ENCODE measurements around the gene RPAP2.
"Not testable (repeated sequence)": the region's sequence is repeated elsewhere in the genome, so short reads cannot be mapped to it uniquely, and the experiment has no call there.

The RPAP2 gene

GRCh38 chr1:92393966-92394365 is 95.1 kb downstream of the RPAP2 start:
- H3K4me3 Mint-ChIP-seq, ATAC-seq, H3K27me3 Mint-ChIP-seq, H3K27ac Mint-ChIP-seq: not testable (repeated sequence)
- Mint-ChIP-seq H3K4me1 (peaks cover 16% of the 10 kb centered on the region), H3K36me3 (peaks cover 26% of the 10 kb centered on the region), H3K9me3 (peaks cover 37% of the 10 kb centered on the region)

- Mint-ChIP-seq H3K9me3 (peaks cover 10% of the 10 kb centered on the region), H3K36me3 (peaks cover 4% of the 10 kb centered on the region), H3K27ac (peak overlapping the region; percentile 79), H3K4me3 (no peak overlapping the region), H3K4me1 (peaks cover 26% of the 10 kb centered on the region), H3K27me3 (no peaks in the 10 kb centered on the region)
- peak; percentile 25 for ATAC-seq
Observed at GRCh38 chr1:92398519-92398918, 99.7 kb downstream of the RPAP2 start.

- H3K27me3 Mint-ChIP-seq: no peaks in the 10 kb centered on the region
- H3K36me3 Mint-ChIP-seq: peaks cover 8% of the 10 kb centered on the region
- H3K9me3 Mint-ChIP-seq: peaks cover 11% of the 10 kb centered on the region
- peak overlapping the region; percentile 79 for H3K27ac Mint-ChIP-seq
- peak; percentile 93 for ATAC-seq
- H3K4me1 Mint-ChIP-seq: peaks cover 26% of the 10 kb centered on the region
- H3K4me3 Mint-ChIP-seq: no peak overlapping the region
Observed at GRCh38 chr1:92399076-92399475, 100.2 kb downstream of the RPAP2 start.

- H3K4me3 Mint-ChIP-seq: no peak overlapping the region
Observed at GRCh38 chr1:92404661-92405060, 105.8 kb downstream of the RPAP2 start.

GRCh38 chr1:92408825-92409224 is 110.0 kb downstream of the RPAP2 start:
- Mint-ChIP-seq H3K4me3 (no peak overlapping the region), H3K4me1 (no peaks in the 10 kb centered on the region), H3K27ac (no peak overlapping the region), H3K36me3 (peaks cover 5% of the 10 kb centered on the region), H3K9me3 (peaks cover 4% of the 10 kb centered on the region), H3K27me3 (no peaks in the 10 kb centered on the region)
- no peak for ATAC-seq

More at GRCh38 chr1:92404661-92405060, 105.8 kb downstream of the RPAP2 start:
- H3K36me3 Mint-ChIP-seq: peaks cover 6% of the 10 kb centered on the region
- no peaks in the 10 kb centered on the region for H3K27me3 Mint-ChIP-seq
- no peak overlapping the region for H3K27ac Mint-ChIP-seq
- ATAC-seq: no peak
- H3K9me3 Mint-ChIP-seq: peaks cover 13% of the 10 kb centered on the region
- H3K4me1 Mint-ChIP-seq: peaks cover 3% of the 10 kb centered on the region

GRCh38 chr1:92409946-92410549 is 111.2 kb downstream of the RPAP2 start:
- Mint-ChIP-seq H3K9me3 (no peaks in the 10 kb centered on the region), H3K27me3 (no peaks in the 10 kb centered on the region), H3K36me3 (no peaks in the 10 kb centered on the region), H3K4me3 (no peak overlapping the region), H3K4me1 (no peaks in the 10 kb centered on the region), H3K27ac (no peak overlapping the region)
- no peak for ATAC-seq

- Mint-ChIP-seq H3K27me3 (no peaks in the 10 kb centered on the region), H3K4me1 (no peaks in the 10 kb centered on the region), H3K9me3 (no peaks in the 10 kb centered on the region), H3K27ac (no peak overlapping the region), H3K4me3 (no peak overlapping the region), H3K36me3 (no peaks in the 10 kb centered on the region)
- ATAC-seq: no peak
Observed at GRCh38 chr1:92410706-92411105, 111.8 kb downstream of the RPAP2 start.

- no peak overlapping the region for H3K27ac Mint-ChIP-seq
- no peaks in the 10 kb centered on the region for H3K27me3 Mint-ChIP-seq
- no peak overlapping the region for H3K4me3 Mint-ChIP-seq
- H3K9me3 Mint-ChIP-seq: no peaks in the 10 kb centered on the region
- ATAC-seq: no peak
- H3K36me3 Mint-ChIP-seq: no peaks in the 10 kb centered on the region
- H3K4me1 Mint-ChIP-seq: no peaks in the 10 kb centered on the region
Observed at GRCh38 chr1:92411511-92411910, 112.7 kb downstream of the RPAP2 start.

- H3K27me3 Mint-ChIP-seq: no peaks in the 10 kb centered on the region
- H3K27ac Mint-ChIP-seq: no peak overlapping the region
- no peaks in the 10 kb centered on the region for H3K9me3 Mint-ChIP-seq
- no peak for ATAC-seq
- H3K36me3 Mint-ChIP-seq: no peaks in the 10 kb centered on the region
- H3K4me1 Mint-ChIP-seq: no peaks in the 10 kb centered on the region
- H3K4me3 Mint-ChIP-seq: no peak overlapping the region
Observed at GRCh38 chr1:92419642-92420041, 120.8 kb downstream of the RPAP2 start.

GRCh38 chr1:92424381-92424780 is 125.5 kb downstream of the RPAP2 start:
- Mint-ChIP-seq H3K27ac (no peak overlapping the region), H3K4me3 (no peak overlapping the region), H3K36me3 (no peaks in the 10 kb centered on the region), H3K27me3 (no peaks in the 10 kb centered on the region), H3K4me1 (no peaks in the 10 kb centered on the region), H3K9me3 (peaks cover 3% of the 10 kb centered on the region)
- ATAC-seq: no peak

- Mint-ChIP-seq H3K27me3 (no peaks in the 10 kb centered on the region), H3K9me3 (peaks cover 3% of the 10 kb centered on the region), H3K36me3 (no peaks in the 10 kb centered on the region), H3K4me3 (no peak overlapping the region), H3K4me1 (no peaks in the 10 kb centered on the region), H3K27ac (no peak overlapping the region)
- no peak for ATAC-seq
Observed at GRCh38 chr1:92425617-92426016, 126.8 kb downstream of the RPAP2 start.

- no peaks in the 10 kb centered on the region for H3K4me1 Mint-ChIP-seq
- no peak overlapping the region for H3K27ac Mint-ChIP-seq
- no peak overlapping the region for H3K4me3 Mint-ChIP-seq
- H3K27me3 Mint-ChIP-seq: no peaks in the 10 kb centered on the region
- ATAC-seq: no peak
- peaks cover 10% of the 10 kb centered on the region for H3K9me3 Mint-ChIP-seq
- H3K36me3 Mint-ChIP-seq: no peaks in the 10 kb centered on the region
Observed at GRCh38 chr1:92430030-92430429, 131.2 kb downstream of the RPAP2 start.

- ATAC-seq, H3K4me3 Mint-ChIP-seq, H3K36me3 Mint-ChIP-seq, H3K27me3 Mint-ChIP-seq, H3K4me1 Mint-ChIP-seq, H3K27ac Mint-ChIP-seq: not testable (repeated sequence)
- H3K9me3 Mint-ChIP-seq: peaks cover 12% of the 10 kb centered on the region
Observed at GRCh38 chr1:92434572-92434971, 135.7 kb downstream of the RPAP2 start.

GRCh38 chr1:92439291-92439690 is 140.4 kb downstream of the RPAP2 start:
- Mint-ChIP-seq H3K4me3 (no peak overlapping the region), H3K36me3 (no peaks in the 10 kb centered on the region), H3K27me3 (no peaks in the 10 kb centered on the region), H3K4me1 (peaks cover 8% of the 10 kb centered on the region), H3K27ac (no peak overlapping the region), H3K9me3 (peaks cover 5% of the 10 kb centered on the region)
- peak; percentile 47 for ATAC-seq

GRCh38 chr1:92441316-92441696 is 142.4 kb downstream of the RPAP2 start:
- ATAC-seq: no peak
- Mint-ChIP-seq H3K27ac (no peak overlapping the region), H3K27me3 (no peaks in the 10 kb centered on the region), H3K9me3 (no peaks in the 10 kb centered on the region), H3K36me3 (no peaks in the 10 kb centered on the region), H3K4me1 (peaks cover 8% of the 10 kb centered on the region), H3K4me3 (no peak overlapping the region)

- Mint-ChIP-seq H3K9me3 (no peaks in the 10 kb centered on the region), H3K4me1 (peaks cover 8% of the 10 kb centered on the region), H3K27ac (no peak overlapping the region), H3K4me3 (no peak overlapping the region), H3K36me3 (no peaks in the 10 kb centered on the region), H3K27me3 (no peaks in the 10 kb centered on the region)
- ATAC-seq: no peak
Observed at GRCh38 chr1:92441697-92442342, 143.0 kb downstream of the RPAP2 start.
